SK-N-SH treated with all-trans-retinoic acid at 6 μM for 48 hours (cell line): Measurements from ENCODE around the gene FGF6.

Source experiments
- ATAC-seq: fragments of 200-7000 bp; cut with Tn5 transposase; 3 replicates; pipeline ENCODE4 v1.9.1; 2020; ENCODE audit warnings: mild to moderate bottlenecking, moderate library complexity
- ARNTL ChIP-seq: fragments of 450-650 bp; formaldehyde crosslinking; IDR thresholded peaks from 2 replicates; pipeline ENCODE4 v1.5.0; 2020; ENCODE audit warnings: low read depth, mild to moderate bottlenecking, moderate library complexity, borderline replicate concordance
- BACH2 ChIP-seq: fragments of 250-450 bp; sonication (Bioruptor Pico); IDR thresholded peaks from 2 replicates; pipeline ENCODE4 v1.9.0; 2021; ENCODE audit warnings: mild to moderate bottlenecking, borderline replicate concordance
- CSDC2 ChIP-seq: fragments of 250-450 bp; sonication (Bioruptor Pico); IDR thresholded peaks from 2 replicates; pipeline ENCODE4 v1.5.0; 2020; ENCODE audit warnings: mild to moderate bottlenecking, moderate library complexity
- ESRRG ChIP-seq: fragments of 250-450 bp; sonication (Bioruptor Pico); IDR thresholded peaks from 2 replicates; pipeline ENCODE4 v1.6.1; 2021; ENCODE audit warnings: mild to moderate bottlenecking
- GLIS3 ChIP-seq: fragments of 250-450 bp; sonication (Bioruptor Pico); IDR thresholded peaks from 2 replicates; pipeline ENCODE4 v1.5.0; 2020; ENCODE audit warnings: mild to moderate bottlenecking, moderate library complexity
- ISL1 ChIP-seq: fragments of 250-450 bp; sonication (Bioruptor Pico); IDR thresholded peaks from 2 replicates; pipeline ENCODE4 v2.1.2; 2022; ENCODE audit warnings: mild to moderate bottlenecking, moderate library complexity
- OSR1 ChIP-seq: fragments of 250-450 bp; sonication (Bioruptor Pico); IDR thresholded peaks from 2 replicates; pipeline ENCODE4 v1.8.0; 2022; ENCODE audit warnings: moderate library complexity, mild to moderate bottlenecking, inconsistent platforms
- PPARA ChIP-seq: fragments of 250-450 bp; sonication (Bioruptor Pico); IDR thresholded peaks from 2 replicates; pipeline ENCODE4 v1.5.0; 2020; ENCODE audit warnings: mild to moderate bottlenecking, borderline replicate concordance
- RARB ChIP-seq: fragments of 250-450 bp; sonication (Bioruptor Pico); IDR thresholded peaks from 2 replicates; pipeline ENCODE4 v1.8.0; 2021; ENCODE audit warnings: mild to moderate bottlenecking, moderate library complexity
- SNAI2 ChIP-seq: fragments of 250-450 bp; sonication (Bioruptor Pico); IDR thresholded peaks from 2 replicates; pipeline ENCODE4 v1.5.0; 2020; ENCODE audit warnings: mild to moderate bottlenecking, moderate library complexity
- TCF4 ChIP-seq: fragments of 250-450 bp; sonication (Bioruptor Pico); IDR thresholded peaks from 2 replicates; pipeline ENCODE4 v1.8.0; 2021; ENCODE audit warnings: mild to moderate bottlenecking, moderate library complexity, borderline replicate concordance
- TOX ChIP-seq: fragments of 250-450 bp; sonication (Bioruptor Pico); IDR thresholded peaks from 2 replicates; pipeline ENCODE4 v1.8.0; 2021; ENCODE audit warnings: mild to moderate bottlenecking, moderate library complexity, borderline replicate concordance
- ZC3H10 ChIP-seq: fragments of 250-450 bp; sonication (Bioruptor Pico); IDR thresholded peaks from 2 replicates; pipeline ENCODE4 v1.5.1; 2021; ENCODE audit warnings: mild to moderate bottlenecking, moderate library complexity
- ZFP30 ChIP-seq: fragments of 450-650 bp; formaldehyde crosslinking; IDR thresholded peaks from 2 replicates; pipeline ENCODE4 v1.5.0; 2022; ENCODE audit warnings: mild to moderate bottlenecking, moderate library complexity
- ZNF565 ChIP-seq: fragments of 450-650 bp; formaldehyde crosslinking; conservative IDR thresholded peaks from 2 replicates; pipeline ENCODE4 v1.5.0; 2020; ENCODE audit warnings: low read depth, mild to moderate bottlenecking, moderate library complexity
- ZNF70 ChIP-seq: fragments of 450-650 bp; formaldehyde crosslinking; IDR thresholded peaks from 2 replicates; pipeline ENCODE4 v1.5.0; 2020; ENCODE audit warnings: mild to moderate bottlenecking, moderate library complexity
- ZNF8 ChIP-seq: fragments of 450-650 bp; formaldehyde crosslinking; IDR thresholded peaks from 2 replicates; pipeline ENCODE4 v1.5.0; 2020; ENCODE audit warnings: mild to moderate bottlenecking, moderate library complexity
- TF ChIP-seq, protein P1 (sequence below): fragments of 250-450 bp; sonication (Bioruptor Pico); IDR thresholded peaks from 2 replicates; pipeline ENCODE4 v1.5.1; 2020; ENCODE audit warnings: low read depth, mild to moderate bottlenecking, moderate library complexity
- TF ChIP-seq, protein P2 (sequence below): fragments of 250-450 bp; sonication (Bioruptor Pico); IDR thresholded peaks from 2 replicates; pipeline ENCODE4 v1.5.0; 2020; ENCODE audit warnings: mild to moderate bottlenecking, moderate library complexity
- TF ChIP-seq, protein P3 (sequence below): fragments of 250-450 bp; sonication (Bioruptor Pico); IDR thresholded peaks from 2 replicates; pipeline ENCODE4 v1.5.1; 2021; ENCODE audit warnings: mild to moderate bottlenecking, moderate library complexity
- TF ChIP-seq, protein P4 (sequence below): fragments of 250-450 bp; sonication (Bioruptor Pico); IDR thresholded peaks from 2 replicates; pipeline ENCODE4 v1.8.0; 2020; ENCODE audit warnings: mild to moderate bottlenecking, moderate library complexity, borderline replicate concordance
- TF ChIP-seq, protein P5 (sequence below): fragments of 250-450 bp; sonication (Bioruptor Pico); IDR thresholded peaks from 2 replicates; pipeline ENCODE4 v1.8.0; 2021; ENCODE audit warnings: low read depth, mild to moderate bottlenecking, moderate library complexity, borderline replicate concordance

Gene FGF6

DNA sequence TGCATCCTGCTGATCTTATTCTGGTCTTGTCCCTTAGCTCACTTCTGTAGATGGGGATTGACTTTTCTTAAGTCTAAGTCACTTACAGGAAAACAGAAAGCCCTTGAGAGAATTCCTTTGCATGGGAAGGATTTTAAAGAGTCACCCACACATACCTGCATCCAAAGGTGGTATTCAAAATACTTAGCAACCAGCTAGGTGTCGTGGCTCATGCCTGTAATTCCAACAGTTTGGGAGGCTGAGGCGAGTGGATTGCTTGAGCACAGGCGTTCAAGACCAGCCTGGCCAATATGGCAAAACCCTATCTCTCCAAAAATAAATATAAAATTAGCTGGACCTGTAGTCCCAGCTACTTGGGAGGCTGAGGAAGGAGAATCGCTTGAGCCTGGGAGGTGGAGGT is 14.2 kb downstream of the FGF6 start:
- TF ChIP-seq ZFP30 (CRISPR knock-in tag), result no peak
- no peak for TF ChIP-seq CSDC2
- TF ChIP-seq ISL1 (CRISPR knock-in tag), result no peak
- no peak for TF ChIP-seq BACH2
- no peak for TF ChIP-seq GLIS3 (CRISPR knock-in tag)
- no peak for TF ChIP-seq ZNF565 (CRISPR knock-in tag)
- no peak for TF ChIP-seq PPARA
- no peak for ATAC-seq

DNA sequence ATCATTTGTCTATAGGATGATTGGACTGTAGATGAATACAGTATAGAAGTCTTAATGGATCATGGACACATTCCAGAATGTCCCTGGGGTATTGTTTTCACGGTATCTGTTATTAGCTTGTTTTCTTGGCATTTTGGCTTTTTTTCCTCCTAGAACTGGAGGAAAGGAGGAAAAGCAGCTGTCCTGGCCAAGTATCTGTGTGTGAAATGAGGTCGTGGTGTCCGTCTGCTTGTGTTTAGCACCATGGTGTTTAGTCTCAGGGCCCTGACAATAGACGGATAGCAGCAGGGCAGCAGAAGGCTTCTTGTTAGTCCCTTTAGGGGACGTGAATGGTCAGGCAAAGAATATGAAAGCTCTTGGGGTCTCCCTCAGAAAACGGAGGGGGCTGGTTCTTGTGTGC is 21.2 kb downstream of the FGF6 start:
- TF ChIP-seq, protein P1, sequence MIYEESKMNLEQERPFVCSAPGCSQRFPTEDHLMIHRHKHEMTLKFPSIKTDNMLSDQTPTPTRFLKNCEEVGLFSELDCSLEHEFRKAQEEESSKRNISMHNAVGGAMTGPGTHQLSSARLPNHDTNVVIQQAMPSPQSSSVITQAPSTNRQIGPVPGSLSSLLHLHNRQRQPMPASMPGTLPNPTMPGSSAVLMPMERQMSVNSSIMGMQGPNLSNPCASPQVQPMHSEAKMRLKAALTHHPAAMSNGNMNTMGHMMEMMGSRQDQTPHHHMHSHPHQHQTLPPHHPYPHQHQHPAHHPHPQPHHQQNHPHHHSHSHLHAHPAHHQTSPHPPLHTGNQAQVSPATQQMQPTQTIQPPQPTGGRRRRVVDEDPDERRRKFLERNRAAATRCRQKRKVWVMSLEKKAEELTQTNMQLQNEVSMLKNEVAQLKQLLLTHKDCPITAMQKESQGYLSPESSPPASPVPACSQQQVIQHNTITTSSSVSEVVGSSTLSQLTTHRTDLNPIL (CRISPR knock-in tag), result no peak
- TF ChIP-seq, protein P2, sequence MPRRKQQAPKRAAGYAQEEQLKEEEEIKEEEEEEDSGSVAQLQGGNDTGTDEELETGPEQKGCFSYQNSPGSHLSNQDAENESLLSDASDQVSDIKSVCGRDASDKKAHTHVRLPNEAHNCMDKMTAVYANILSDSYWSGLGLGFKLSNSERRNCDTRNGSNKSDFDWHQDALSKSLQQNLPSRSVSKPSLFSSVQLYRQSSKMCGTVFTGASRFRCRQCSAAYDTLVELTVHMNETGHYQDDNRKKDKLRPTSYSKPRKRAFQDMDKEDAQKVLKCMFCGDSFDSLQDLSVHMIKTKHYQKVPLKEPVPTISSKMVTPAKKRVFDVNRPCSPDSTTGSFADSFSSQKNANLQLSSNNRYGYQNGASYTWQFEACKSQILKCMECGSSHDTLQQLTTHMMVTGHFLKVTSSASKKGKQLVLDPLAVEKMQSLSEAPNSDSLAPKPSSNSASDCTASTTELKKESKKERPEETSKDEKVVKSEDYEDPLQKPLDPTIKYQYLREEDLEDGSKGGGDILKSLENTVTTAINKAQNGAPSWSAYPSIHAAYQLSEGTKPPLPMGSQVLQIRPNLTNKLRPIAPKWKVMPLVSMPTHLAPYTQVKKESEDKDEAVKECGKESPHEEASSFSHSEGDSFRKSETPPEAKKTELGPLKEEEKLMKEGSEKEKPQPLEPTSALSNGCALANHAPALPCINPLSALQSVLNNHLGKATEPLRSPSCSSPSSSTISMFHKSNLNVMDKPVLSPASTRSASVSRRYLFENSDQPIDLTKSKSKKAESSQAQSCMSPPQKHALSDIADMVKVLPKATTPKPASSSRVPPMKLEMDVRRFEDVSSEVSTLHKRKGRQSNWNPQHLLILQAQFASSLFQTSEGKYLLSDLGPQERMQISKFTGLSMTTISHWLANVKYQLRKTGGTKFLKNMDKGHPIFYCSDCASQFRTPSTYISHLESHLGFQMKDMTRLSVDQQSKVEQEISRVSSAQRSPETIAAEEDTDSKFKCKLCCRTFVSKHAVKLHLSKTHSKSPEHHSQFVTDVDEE (CRISPR knock-in tag), result no peak
- TF ChIP-seq, protein P3, sequence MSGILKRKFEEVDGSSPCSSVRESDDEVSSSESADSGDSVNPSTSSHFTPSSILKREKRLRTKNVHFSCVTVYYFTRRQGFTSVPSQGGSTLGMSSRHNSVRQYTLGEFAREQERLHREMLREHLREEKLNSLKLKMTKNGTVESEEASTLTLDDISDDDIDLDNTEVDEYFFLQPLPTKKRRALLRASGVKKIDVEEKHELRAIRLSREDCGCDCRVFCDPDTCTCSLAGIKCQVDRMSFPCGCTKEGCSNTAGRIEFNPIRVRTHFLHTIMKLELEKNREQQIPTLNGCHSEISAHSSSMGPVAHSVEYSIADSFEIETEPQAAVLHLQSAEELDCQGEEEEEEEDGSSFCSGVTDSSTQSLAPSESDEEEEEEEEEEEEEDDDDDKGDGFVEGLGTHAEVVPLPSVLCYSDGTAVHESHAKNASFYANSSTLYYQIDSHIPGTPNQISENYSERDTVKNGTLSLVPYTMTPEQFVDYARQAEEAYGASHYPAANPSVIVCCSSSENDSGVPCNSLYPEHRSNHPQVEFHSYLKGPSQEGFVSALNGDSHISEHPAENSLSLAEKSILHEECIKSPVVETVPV (CRISPR knock-in tag), result no peak
- no peak for TF ChIP-seq ESRRG (CRISPR knock-in tag)
- TF ChIP-seq GLIS3 (CRISPR knock-in tag), result no peak
- no peak for TF ChIP-seq ZNF8 (CRISPR knock-in tag)
- no peak for TF ChIP-seq TOX
- no peak for TF ChIP-seq PPARA
- no peak for TF ChIP-seq OSR1
- no peak for TF ChIP-seq RARB (CRISPR knock-in tag)
- TF ChIP-seq ZNF70 (CRISPR knock-in tag), result no peak
- TF ChIP-seq, protein P4, sequence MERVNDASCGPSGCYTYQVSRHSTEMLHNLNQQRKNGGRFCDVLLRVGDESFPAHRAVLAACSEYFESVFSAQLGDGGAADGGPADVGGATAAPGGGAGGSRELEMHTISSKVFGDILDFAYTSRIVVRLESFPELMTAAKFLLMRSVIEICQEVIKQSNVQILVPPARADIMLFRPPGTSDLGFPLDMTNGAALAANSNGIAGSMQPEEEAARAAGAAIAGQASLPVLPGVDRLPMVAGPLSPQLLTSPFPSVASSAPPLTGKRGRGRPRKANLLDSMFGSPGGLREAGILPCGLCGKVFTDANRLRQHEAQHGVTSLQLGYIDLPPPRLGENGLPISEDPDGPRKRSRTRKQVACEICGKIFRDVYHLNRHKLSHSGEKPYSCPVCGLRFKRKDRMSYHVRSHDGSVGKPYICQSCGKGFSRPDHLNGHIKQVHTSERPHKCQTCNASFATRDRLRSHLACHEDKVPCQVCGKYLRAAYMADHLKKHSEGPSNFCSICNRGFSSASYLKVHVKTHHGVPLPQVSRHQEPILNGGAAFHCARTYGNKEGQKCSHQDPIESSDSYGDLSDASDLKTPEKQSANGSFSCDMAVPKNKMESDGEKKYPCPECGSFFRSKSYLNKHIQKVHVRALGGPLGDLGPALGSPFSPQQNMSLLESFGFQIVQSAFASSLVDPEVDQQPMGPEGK, result no peak
- no peak for TF ChIP-seq ARNTL (CRISPR knock-in tag)
- TF ChIP-seq ISL1 (CRISPR knock-in tag), result no peak
- TF ChIP-seq BACH2, result no peak
- no peak for TF ChIP-seq CSDC2
- TF ChIP-seq ZC3H10 (CRISPR knock-in tag), result no peak
- no peak for TF ChIP-seq TCF4
- TF ChIP-seq, protein P5, sequence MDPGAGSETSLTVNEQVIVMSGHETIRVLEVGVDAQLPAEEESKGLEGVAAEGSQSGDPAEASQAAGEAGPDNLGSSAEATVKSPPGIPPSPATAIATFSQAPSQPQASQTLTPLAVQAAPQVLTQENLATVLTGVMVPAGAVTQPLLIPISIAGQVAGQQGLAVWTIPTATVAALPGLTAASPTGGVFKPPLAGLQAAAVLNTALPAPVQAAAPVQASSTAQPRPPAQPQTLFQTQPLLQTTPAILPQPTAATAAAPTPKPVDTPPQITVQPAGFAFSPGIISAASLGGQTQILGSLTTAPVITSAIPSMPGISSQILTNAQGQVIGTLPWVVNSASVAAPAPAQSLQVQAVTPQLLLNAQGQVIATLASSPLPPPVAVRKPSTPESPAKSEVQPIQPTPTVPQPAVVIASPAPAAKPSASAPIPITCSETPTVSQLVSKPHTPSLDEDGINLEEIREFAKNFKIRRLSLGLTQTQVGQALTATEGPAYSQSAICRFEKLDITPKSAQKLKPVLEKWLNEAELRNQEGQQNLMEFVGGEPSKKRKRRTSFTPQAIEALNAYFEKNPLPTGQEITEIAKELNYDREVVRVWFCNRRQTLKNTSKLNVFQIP, result no peak
- ATAC-seq, result no peak

DNA sequence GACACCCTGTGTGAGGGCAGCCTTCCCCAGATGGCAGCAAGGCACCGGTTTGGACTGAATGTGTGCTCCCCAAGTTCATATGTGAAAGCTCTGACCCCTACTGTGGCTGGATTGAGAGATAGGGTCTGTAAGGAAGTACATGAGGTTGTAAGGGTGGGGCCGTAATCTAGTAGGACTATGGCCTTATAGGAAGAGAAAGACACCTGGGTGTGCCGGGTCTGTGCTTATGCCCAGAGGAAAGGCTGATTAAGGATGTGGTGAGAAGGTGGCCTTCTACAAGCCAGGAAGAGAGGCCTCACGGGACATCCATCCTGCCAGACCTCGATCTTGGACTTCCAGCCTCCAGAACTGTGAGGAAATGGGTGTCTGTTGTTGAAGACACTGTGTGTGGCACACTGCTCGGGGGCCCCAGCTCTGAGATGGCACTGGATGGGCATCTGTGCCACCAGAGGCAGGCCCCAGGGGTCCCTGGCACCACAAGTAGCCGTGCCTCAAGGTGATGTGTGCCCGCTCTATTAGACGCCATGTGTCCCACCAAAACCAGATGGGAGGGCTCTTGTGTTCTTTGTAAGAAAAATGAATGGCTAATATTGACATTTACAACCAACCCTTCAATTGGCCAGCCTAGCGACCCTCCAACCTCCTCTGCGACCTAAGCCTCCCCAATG is 22.0 kb downstream of the FGF6 start:
- ATAC-seq, result no peak
- TF ChIP-seq ZC3H10 (CRISPR knock-in tag) (no peak), TCF4 (no peak), PPARA (no peak), ARNTL (CRISPR knock-in tag) (no peak), SNAI2 (CRISPR knock-in tag) (no peak), BACH2 (no peak)
- TF ChIP-seq, protein P4, result no peak
